Measurements from ENCODE around the gene PROZ. TPM values are rescaled to one million over a fixed set of nuclear protein-coding genes. Genes with fewer than 3 reads are reported as not detected.

The PROZ gene
- total RNA-seq, 1 donor: not detected

DNA sequence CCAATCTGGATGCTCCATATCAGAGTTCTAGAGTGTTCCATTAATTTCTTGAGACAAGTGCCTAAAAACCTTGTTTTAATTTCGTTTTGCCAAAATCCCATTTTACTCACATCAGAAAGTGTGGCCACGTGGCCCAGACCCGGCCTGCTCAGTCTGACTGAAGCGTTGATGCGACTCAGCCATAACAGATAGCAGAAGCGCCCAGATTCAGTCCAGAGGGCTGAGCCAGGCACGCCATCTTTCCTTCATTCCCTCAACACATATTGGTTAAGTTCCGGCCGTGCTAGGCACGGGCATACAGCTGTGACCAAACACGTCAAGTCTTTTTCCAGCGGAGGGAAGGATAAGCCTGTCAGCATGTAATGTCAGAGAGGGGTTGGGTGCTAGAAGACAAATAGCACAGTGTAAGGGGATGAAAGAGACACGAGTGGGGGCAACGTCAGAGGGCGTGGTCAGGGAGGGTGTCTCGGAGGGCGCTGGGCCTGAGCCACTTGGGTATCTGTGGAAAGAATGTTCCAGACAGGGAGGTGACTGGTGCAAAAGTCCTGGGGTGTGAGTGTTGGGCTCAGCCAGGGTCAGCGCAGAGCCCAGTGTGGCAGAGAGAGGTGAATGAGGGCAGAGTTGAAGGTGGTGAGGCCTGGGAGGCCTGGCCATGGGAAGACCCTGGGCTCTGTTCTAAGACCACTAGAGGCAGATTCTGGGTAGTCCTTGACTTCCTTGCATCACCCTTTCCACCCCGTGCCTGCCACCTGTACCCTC, 32.8 kb upstream of the PROZ start:
- no peak for DNase-seq (ENCODE audit: low read depth)
- no peak overlapping the region for H3K4me3 ChIP-seq (ENCODE audit: low read depth, low read length)

DNA sequence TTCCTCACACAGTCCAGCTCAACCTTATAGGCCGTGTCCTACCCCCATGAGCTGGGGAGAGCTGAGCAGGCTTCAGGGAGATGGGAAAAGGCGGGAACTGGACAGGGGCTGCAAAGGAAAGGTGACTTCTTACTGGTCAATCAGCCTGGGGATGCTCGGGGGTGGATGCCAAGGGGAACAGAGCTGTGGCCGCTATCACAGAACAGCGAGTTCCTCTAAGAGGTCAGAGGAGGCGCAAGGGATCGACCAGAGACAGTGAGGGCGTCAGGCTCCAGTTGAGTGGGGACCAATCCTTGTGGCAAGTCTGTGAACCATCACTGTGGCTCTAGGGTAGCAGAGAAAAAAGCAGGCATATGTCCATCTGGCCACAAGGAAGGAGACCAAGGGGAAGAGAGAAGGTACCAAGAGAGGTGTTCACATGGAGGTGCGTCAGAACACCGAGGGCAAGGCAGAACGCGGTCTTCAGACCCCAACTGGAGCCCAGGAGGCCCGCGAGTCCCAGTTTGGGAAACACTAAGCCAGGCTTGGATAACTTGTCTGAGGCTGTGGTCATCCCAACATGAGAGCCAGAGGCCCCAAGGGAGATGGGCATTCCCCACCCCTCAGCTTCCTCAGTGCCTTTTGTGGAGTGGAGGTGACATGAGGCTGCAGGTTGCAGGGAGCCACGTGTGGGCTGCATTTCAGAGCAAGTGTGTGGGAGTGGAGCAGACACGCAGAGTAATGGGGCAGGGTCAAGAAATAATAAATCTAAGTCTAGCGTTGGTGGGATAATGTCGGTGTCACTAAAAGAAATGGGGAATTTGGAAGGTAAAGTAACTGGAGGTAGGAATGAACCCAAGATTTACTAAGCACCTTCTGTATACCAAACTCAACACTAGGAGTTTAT, 31.9 kb upstream of the PROZ start:
- TF ChIP-seq, protein P1, sequence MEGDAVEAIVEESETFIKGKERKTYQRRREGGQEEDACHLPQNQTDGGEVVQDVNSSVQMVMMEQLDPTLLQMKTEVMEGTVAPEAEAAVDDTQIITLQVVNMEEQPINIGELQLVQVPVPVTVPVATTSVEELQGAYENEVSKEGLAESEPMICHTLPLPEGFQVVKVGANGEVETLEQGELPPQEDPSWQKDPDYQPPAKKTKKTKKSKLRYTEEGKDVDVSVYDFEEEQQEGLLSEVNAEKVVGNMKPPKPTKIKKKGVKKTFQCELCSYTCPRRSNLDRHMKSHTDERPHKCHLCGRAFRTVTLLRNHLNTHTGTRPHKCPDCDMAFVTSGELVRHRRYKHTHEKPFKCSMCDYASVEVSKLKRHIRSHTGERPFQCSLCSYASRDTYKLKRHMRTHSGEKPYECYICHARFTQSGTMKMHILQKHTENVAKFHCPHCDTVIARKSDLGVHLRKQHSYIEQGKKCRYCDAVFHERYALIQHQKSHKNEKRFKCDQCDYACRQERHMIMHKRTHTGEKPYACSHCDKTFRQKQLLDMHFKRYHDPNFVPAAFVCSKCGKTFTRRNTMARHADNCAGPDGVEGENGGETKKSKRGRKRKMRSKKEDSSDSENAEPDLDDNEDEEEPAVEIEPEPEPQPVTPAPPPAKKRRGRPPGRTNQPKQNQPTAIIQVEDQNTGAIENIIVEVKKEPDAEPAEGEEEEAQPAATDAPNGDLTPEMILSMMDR (IDR thresholded peaks at IDR 0.05; ENCODE audit: insufficient read depth, low read length): no peak
- DNase-seq (ENCODE audit: low read depth): no peak

More for the DNA sequence above, 32.8 kb upstream of the PROZ start:
- TF ChIP-seq, protein P1 (IDR thresholded peaks at IDR 0.05; ENCODE audit: insufficient read depth, low read length): no peak

GRCh38 chr13:113129480-113129879, 29.0 kb upstream of the PROZ start:
- DNase-seq (ENCODE audit: low read depth): no peak
- TF ChIP-seq, protein P1 (IDR thresholded peaks at IDR 0.05; ENCODE audit: insufficient read depth, low read length): no peak
- no peak overlapping the region for H3K4me3 ChIP-seq (ENCODE audit: low read depth, low read length)

More for the DNA sequence above, 31.9 kb upstream of the PROZ start:
- no peak overlapping the region for H3K4me3 ChIP-seq (ENCODE audit: low read depth, low read length)

DNA sequence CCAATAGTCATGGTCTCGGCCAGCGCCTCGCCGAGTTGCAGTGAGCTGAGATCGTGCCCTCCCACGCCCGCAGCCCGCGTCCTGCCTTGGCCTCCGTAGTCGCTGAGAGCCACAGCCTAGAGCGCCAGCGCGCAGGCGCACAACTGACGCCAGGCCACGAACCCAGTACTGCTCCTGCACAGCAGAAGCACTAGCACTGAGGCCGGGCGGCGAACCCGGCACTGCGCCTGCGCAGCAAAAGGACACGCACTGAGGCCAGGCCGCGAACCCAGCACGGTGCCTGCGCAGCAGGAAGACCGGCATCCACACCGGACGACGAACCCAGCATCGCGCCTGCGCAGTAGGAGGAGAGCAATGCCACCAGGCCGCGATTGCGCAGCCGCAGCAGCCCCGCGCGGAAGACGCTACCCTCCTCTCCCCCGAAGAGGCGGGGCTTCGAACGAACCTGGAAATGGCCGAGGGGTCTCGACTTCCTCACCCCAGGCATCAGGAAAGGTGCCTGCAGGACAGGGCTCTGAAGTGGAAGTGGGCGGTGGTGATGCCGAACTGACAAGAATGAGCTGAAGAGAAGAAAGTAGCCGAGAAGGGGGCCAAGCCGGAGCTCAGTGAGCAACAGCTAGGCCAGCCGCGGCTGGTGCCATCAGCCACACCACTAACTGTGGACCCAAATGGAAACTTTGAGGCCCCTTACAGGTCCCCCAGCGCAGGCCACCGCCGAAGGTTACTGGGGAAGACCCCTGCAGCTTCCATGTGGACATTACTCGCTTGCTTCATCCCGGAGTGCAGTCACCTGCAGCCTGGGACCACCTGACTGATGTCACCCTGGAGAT, 28.3 kb upstream of the PROZ start:
- TF ChIP-seq, protein P1 (IDR thresholded peaks at IDR 0.05; ENCODE audit: insufficient read depth, low read length): no peak
- no peak overlapping the region for H3K4me3 ChIP-seq (ENCODE audit: low read depth, low read length)
- DNase-seq (ENCODE audit: low read depth): no peak

DNA sequence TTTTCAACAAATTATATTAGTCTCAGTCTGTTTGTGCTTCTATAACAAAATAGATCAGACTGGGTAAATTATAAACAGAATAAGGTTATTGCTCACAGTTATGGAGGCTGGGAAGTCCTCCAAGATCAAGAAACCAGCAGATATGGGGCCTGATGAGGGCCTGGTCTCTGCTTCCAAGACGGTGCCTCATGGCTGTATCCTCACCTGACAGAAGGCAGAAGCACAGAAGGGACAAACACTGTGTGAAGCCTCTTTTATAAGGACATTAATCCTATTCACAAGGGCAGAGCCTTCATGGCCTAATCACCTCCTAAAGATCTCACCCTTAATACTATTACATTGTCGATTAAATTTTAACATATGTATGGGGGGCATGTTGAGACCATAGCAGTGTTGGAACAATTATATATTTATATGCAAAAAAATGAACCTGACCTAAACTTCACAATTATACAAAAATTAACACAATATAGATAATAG, 23.1 kb upstream of the PROZ start:
- no peak overlapping the region for H3K4me3 ChIP-seq (ENCODE audit: low read depth, low read length)
- TF ChIP-seq, protein P1 (IDR thresholded peaks at IDR 0.05; ENCODE audit: insufficient read depth, low read length): no peak
- no peak for DNase-seq (ENCODE audit: low read depth)

- TF ChIP-seq, protein P1 (IDR thresholded peaks at IDR 0.05; ENCODE audit: insufficient read depth, low read length): no peak
- H3K4me3 ChIP-seq (ENCODE audit: low read depth, low read length): no peak overlapping the region
- DNase-seq (ENCODE audit: low read depth): no peak
These were observed 20.7 kb upstream of the PROZ start for GRCh38 chr13:113137691-113138298.

Measured in fibroblast of the aortic adventitia (primary cell).